GM19043 (cell line): ENCODE data around the gene DIP2B.

Experiments used
- ATAC-seq: cut with Tn5 transposase; IDR thresholded peaks from one replicate; pipeline ENCODE4 v1.9.1; 2021; ENCODE audit warnings: low read depth; ENCODE audit not compliant: unreplicated experiment

Gene DIP2B

GRCh38 chr12:50627491-50627890 lies 122.7 kb downstream of the DIP2B start:
- ATAC-seq, result no peak

- no peak for ATAC-seq
Measured at GRCh38 chr12:50628394-50628793, 123.6 kb downstream of the DIP2B start.

- no peak for ATAC-seq
Measured at GRCh38 chr12:50633955-50634354, 129.2 kb downstream of the DIP2B start.

GRCh38 chr12:50634379-50634778 lies 129.6 kb downstream of the DIP2B start:
- ATAC-seq, result no peak

GRCh38 chr12:50635364-50635763 lies 130.6 kb downstream of the DIP2B start:
- no peak for ATAC-seq

- no peak for ATAC-seq
Measured at GRCh38 chr12:50635857-50636256, 131.1 kb downstream of the DIP2B start.

GRCh38 chr12:50636505-50636904 lies 131.7 kb downstream of the DIP2B start:
- no peak for ATAC-seq

GRCh38 chr12:50637870-50638481 lies 133.2 kb downstream of the DIP2B start:
- ATAC-seq, result no peak

- no peak for ATAC-seq
Measured at GRCh38 chr12:50638482-50638880, 133.7 kb downstream of the DIP2B start.

GRCh38 chr12:50639721-50640120 lies 134.9 kb downstream of the DIP2B start:
- no peak for ATAC-seq

GRCh38 chr12:50640321-50640939 lies 135.6 kb downstream of the DIP2B start:
- no peak for ATAC-seq

GRCh38 chr12:50641566-50641965 lies 136.8 kb downstream of the DIP2B start:
- ATAC-seq, result no peak

- ATAC-seq, result no peak
Measured at GRCh38 chr12:50642035-50642451, 137.3 kb downstream of the DIP2B start.

- ATAC-seq, result no peak
Measured at GRCh38 chr12:50642761-50643160, 138.0 kb downstream of the DIP2B start.

GRCh38 chr12:50647031-50647430 lies 142.2 kb downstream of the DIP2B start:
- no peak for ATAC-seq

GRCh38 chr12:50647479-50647878 lies 142.7 kb downstream of the DIP2B start:
- ATAC-seq, result no peak

- ATAC-seq, result no peak
Measured at GRCh38 chr12:50650285-50650684, 145.5 kb downstream of the DIP2B start.

- ATAC-seq, result no peak
Measured at GRCh38 chr12:50655374-50655921, 150.7 kb downstream of the DIP2B start.

GRCh38 chr12:50659260-50659659 lies 154.5 kb downstream of the DIP2B start:
- ATAC-seq, result no peak

- no peak for ATAC-seq
Measured at GRCh38 chr12:50659690-50660424, 155.1 kb downstream of the DIP2B start.

GRCh38 chr12:50660425-50660822 lies 155.6 kb downstream of the DIP2B start:
- no peak for ATAC-seq
